Measurements from ENCODE around the gene MXD4. TPM values are rescaled to one million over a fixed set of nuclear protein-coding genes. Genes with fewer than 3 reads are reported as not detected.
"Not testable (repeated sequence)": the region's sequence is repeated elsewhere in the genome, so short reads cannot be mapped to it uniquely, and the experiment has no call there.

Gene MXD4
- total RNA-seq, 6 donors from 2014 or later, result 50.1 to 135 (median 76.4) TPM

- Histone ChIP-seq H3K36me3 (peaks cover 0 to 22% (median 9%) of the 10 kb centered on the region in 4 donors), H3K9me3 (no peaks in the 10 kb centered on the region), H3K4me1 (no peaks in the 10 kb centered on the region), H3K27me3 (no peaks in the 10 kb centered on the region), H3K27ac (no peak overlapping the region), H3K4me3 (no peak overlapping the region)
- ATAC-seq (ENCODE audit: low FRiP score in 2 of 2), result no peak
- TF ChIP-seq EP300 (IDR thresholded peaks at IDR 0.05) (no peak), POLR2A (IDR thresholded peaks at IDR 0.05) (no peak), CTCF (IDR thresholded peaks at IDR 0.05) (no peak), POLR2AphosphoS5 (IDR thresholded peaks at IDR 0.05) (no peak)
- 90% methylated on average over 2 of the region's 2 CpGs for WGBS, 2 donors
- no peak for DNase-seq
These were observed 35.6 kb downstream of the MXD4 start for GRCh38 chr4:2226261-2226660.

DNA sequence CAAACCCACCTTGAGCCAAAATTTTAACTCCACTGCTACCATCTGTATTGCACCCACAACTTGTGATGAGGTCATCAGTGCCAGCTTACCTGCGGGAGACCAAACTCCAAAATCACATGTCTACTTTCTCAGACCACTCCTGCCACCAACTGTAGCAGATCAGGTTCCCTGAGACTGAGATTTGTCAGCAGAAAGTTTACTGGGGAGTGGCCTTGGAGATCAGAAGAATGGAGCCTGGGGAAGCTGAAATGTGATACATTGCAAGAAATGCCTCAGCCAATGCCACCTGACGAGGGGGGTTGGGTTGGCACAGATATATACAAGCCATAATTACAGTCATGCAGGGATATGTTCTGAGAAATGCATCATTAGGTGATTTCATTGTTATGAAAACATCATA lies 39.1 kb downstream of the MXD4 start:
- H3K9me3 ChIP-seq, result no peaks in the 10 kb centered on the region
- H3K4me1 ChIP-seq, result peaks cover 0 to 5% (median 0%) of the 10 kb centered on the region in 4 donors
- DNase-seq (no peak), ATAC-seq (ENCODE audit: low FRiP score in 2 of 2) (no peak)
- no peak for TF ChIP-seq POLR2A (IDR thresholded peaks at IDR 0.05)
- TF ChIP-seq POLR2AphosphoS5 (IDR thresholded peaks at IDR 0.05), result no peak
- H3K4me3 ChIP-seq, result no peak overlapping the region
- 86% methylated on average over 2 of the region's 2 CpGs for WGBS, 2 donors
- H3K27me3 ChIP-seq, result no peaks in the 10 kb centered on the region
- H3K36me3 ChIP-seq, result peaks cover 0 to 16% (median 7%) of the 10 kb centered on the region in 4 donors
- H3K27ac ChIP-seq, result no peak overlapping the region

DNA sequence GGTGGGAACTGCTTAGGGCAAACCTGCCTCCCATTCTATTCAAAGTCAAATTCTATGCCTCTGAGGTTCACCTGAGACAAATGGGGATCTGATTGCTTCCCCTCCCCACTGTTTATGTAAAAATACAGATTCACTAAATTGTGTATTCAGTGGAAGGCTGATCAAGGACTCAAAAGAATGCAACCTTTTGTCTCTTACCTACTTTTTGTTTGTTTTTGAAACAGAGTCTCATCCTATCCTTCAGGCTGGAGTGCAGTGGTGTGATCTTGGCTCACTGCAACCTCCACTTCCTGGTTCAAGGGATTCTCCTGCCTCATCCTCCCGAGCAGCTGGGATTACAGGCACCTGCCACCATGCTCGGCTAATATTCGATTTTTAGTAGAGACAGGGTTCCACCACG lies 40.5 kb downstream of the MXD4 start:
- not testable (repeated sequence) for ATAC-seq (ENCODE audit: low FRiP score in 2 of 2); H3K4me3 ChIP-seq

DNA sequence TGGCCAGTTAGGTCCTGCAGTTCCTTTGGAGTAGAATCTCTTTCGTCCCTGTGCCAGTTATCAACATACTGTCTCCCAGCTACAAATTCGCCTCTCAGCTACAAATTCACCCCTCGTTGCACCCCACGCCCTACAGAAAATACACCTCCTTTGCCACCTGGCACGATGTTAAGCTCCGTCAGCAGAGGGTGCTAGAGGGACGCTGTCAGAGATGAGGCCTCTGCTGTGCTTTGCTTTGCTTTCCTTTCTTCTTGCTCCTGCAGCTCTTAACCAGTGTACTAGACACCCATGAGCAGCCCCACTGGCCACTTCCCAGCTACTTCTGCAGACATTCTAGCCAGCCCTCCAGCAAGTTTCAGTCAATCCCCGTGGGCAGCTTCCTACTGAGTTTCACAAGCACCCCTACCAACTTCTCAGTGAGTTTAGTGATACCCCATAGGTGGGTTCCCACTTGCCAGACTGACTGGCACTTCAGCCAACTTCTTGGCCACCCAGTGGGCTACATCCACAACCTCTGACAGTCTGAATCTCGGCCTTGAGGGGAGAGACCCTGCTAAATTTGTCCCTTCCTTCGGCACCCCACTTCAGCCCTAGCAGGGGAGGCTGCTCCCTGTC lies 41.8 kb downstream of the MXD4 start:
- WGBS, 2 donors, result 13 to 15% methylated on average over 10 of the region's 10 CpGs
- no peaks in the 10 kb centered on the region for H3K9me3 ChIP-seq

More for the DNA sequence above, 40.5 kb downstream of the MXD4 start:
- not testable (repeated sequence) for H3K27ac ChIP-seq, H3K4me1 ChIP-seq, H3K9me3 ChIP-seq, DNase-seq, H3K27me3 ChIP-seq
- peaks cover 0 to 11% (median 5%) of the 10 kb centered on the region in 4 donors for H3K36me3 ChIP-seq
- 76 to 87% methylated on average over 4 of the region's 4 CpGs for WGBS, 2 donors

GRCh38 chr4:2219233-2219760 lies 42.6 kb downstream of the MXD4 start:
- WGBS, 2 donors, result 89 to 96% methylated on average over 6 of the region's 6 CpGs
- Histone ChIP-seq H3K4me3 (no peak overlapping the region), H3K9me3 (no peaks in the 10 kb centered on the region), H3K27ac (no peak overlapping the region), H3K4me1 (peaks cover 0 to 5% (median 0%) of the 10 kb centered on the region in 4 donors), H3K27me3 (no peaks in the 10 kb centered on the region), H3K36me3 (peaks cover 0 to 11% (median 5%) of the 10 kb centered on the region in 4 donors)
- TF ChIP-seq EP300 (IDR thresholded peaks at IDR 0.05), result no peak
- TF ChIP-seq POLR2A (IDR thresholded peaks at IDR 0.05), result no peak
- TF ChIP-seq POLR2AphosphoS5 (IDR thresholded peaks at IDR 0.05), result no peak
- TF ChIP-seq CTCF (IDR thresholded peaks at IDR 0.05), result no peak
- ATAC-seq (ENCODE audit: low FRiP score in 2 of 2) (no peak), DNase-seq (no peak)

More for the DNA sequence above, 41.8 kb downstream of the MXD4 start:
- no peaks in the 10 kb centered on the region for H3K27me3 ChIP-seq
- DNase-seq, result peak in 1 of 2 donors; percentile 68
- no peak overlapping the region for H3K4me3 ChIP-seq
- H3K36me3 ChIP-seq, result peaks cover 0 to 11% (median 5%) of the 10 kb centered on the region in 4 donors
- ATAC-seq (ENCODE audit: low FRiP score in 2 of 2), result peak; percentile 80 to 88
- H3K27ac ChIP-seq, result no peak overlapping the region
- TF ChIP-seq POLR2AphosphoS5 (IDR thresholded peaks at IDR 0.05), result no peak
- TF ChIP-seq EP300 (IDR thresholded peaks at IDR 0.05), result no peak
- TF ChIP-seq CTCF (IDR thresholded peaks at IDR 0.05), result peak; percentile 68 to 85 (median 76)
- TF ChIP-seq POLR2A (IDR thresholded peaks at IDR 0.05), result no peak
- H3K4me1 ChIP-seq, result peaks cover 0 to 5% (median 0%) of the 10 kb centered on the region in 4 donors

- H3K4me1 ChIP-seq, result peaks cover 0 to 5% (median 0%) of the 10 kb centered on the region in 4 donors
- peaks cover 0 to 11% (median 4%) of the 10 kb centered on the region in 4 donors for H3K36me3 ChIP-seq
- no peak for TF ChIP-seq POLR2AphosphoS5 (IDR thresholded peaks at IDR 0.05)
- no peak for TF ChIP-seq CTCF (IDR thresholded peaks at IDR 0.05)
- TF ChIP-seq EP300 (IDR thresholded peaks at IDR 0.05), result no peak
- no peak for TF ChIP-seq POLR2A (IDR thresholded peaks at IDR 0.05)
- no peak overlapping the region for H3K27ac ChIP-seq
- H3K4me3 ChIP-seq, result no peak overlapping the region
- H3K9me3 ChIP-seq, result no peaks in the 10 kb centered on the region
- DNase-seq, result no peak
- ATAC-seq (ENCODE audit: low FRiP score in 2 of 2), result no peak
- WGBS, 2 donors, result 86 to 90% methylated on average over 1 of the region's 1 CpG
- H3K27me3 ChIP-seq, result no peaks in the 10 kb centered on the region
These were observed 43.5 kb downstream of the MXD4 start for GRCh38 chr4:2218436-2218835.

All from upper lobe of left lung (tissue), 6 donors.